HG02623 (cell line): ENCODE measurements around the gene SCUBE2.
A peak's percentile ranks its signal among the peaks of the same experiment; 100 is the strongest.

ENCODE experiments used
- ATAC-seq: cut with Tn5 transposase; IDR thresholded peaks from one replicate; pipeline ENCODE4 v1.9.1; 2021; ENCODE audit warnings: moderate library complexity; ENCODE audit not compliant: unreplicated experiment

SCUBE2 gene

GRCh38 chr11:9076046-9076445 lies 15.4 kb downstream of the SCUBE2 start:
- ATAC-seq, result no peak

GRCh38 chr11:9075556-9075955 lies 15.8 kb downstream of the SCUBE2 start:
- ATAC-seq, result no peak

GRCh38 chr11:9074338-9075029 lies 16.9 kb downstream of the SCUBE2 start:
- no peak for ATAC-seq

GRCh38 chr11:9073466-9074225 lies 17.8 kb downstream of the SCUBE2 start:
- no peak for ATAC-seq

DNA sequence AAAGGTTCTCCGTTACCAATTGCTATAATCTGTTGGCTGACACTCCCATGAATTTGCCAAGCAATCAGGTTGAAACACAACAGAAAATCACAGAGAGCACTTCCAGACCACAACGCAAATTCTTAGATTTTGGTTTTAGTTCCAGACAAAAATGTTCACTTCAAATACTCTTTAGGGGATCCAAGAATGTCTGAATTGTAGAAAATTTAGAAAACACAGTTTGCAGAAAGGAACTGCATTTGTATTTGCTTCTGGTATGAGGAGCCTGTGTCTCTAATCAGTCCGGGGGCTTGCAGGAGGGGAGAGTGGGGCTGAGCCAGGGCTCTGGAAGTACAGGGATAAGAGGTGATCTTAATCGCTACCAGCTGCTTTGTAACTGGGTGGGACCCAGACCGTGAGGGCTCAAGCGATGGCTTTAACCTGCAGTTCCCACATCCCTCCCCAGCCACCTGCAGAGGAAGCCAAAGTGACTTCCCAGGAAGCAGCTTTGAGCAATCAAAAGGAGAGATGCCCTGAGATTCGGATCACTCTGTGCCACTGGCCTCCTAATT lies 18.7 kb downstream of the SCUBE2 start:
- ATAC-seq, result no peak

DNA sequence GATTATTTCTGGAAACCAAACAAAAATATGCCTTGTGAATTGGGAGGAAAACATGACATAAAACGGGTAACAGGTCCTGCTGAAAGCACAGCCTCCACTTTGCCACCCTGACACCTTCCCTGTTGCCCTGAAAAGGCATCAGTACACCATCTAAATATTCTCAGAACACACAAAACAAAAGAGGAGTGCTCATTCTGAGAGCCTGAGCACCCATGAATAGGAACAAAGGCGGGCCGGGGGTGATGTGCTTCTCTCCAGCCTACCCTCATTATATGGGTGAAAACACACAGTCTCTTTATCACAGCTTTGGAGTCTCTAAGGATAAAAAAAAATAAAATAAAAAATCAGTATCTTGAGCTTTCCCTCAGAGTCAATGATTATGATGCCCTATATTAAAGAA lies 19.7 kb downstream of the SCUBE2 start:
- ATAC-seq, result no peak

GRCh38 chr11:9070749-9071491 lies 20.5 kb downstream of the SCUBE2 start:
- ATAC-seq, result no peak

DNA sequence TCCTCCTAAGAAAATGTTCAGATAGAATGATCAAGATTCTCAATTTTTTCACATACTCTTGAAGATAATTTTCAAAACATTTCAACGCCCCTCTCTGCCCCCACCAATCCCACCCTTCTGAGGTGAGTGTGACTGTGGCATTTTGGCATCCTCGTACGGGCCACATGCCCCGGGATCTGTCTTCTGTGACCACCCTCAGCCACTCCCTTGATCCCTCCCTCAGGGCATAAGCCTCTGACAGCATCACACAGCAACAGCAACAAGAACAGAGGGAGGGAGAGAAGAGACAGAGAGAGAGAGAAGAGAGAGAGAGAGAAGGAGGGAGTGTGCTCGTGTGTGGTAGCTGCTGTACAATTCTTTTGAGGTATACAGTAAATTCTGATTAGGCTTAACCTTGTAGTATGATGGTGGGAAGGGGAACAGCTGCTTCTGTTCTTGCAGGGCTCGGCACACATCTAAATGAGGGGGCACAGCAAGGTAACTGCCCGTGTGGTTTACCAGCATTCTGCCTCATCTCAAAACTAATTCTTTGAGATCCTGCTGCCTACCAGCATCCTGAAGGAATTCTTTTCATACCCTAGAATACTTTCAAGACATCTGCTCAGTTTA lies 21.4 kb downstream of the SCUBE2 start:
- ATAC-seq, result no peak

DNA sequence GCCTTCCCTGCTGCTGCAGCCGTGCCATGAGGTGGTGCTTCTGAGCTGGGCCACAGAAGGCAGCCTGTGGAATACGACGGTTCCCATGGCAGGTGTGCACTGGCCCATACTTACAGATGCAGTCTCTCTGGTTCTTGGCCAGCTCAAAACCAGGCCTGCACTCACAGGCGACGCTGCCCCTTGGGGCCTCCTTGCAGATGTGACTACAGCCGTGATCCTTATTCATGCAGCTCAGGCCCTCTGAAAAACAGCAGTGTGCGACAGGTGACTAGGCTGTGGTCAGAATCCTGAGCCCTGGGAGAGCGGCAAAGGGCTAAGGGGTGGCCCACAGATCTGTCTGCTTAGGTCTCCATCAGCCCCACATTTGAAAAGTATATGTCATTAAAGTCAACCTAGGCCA lies 22.1 kb downstream of the SCUBE2 start:
- no peak for ATAC-seq

GRCh38 chr11:9066433-9066925 lies 24.9 kb downstream of the SCUBE2 start:
- ATAC-seq, result no peak

DNA sequence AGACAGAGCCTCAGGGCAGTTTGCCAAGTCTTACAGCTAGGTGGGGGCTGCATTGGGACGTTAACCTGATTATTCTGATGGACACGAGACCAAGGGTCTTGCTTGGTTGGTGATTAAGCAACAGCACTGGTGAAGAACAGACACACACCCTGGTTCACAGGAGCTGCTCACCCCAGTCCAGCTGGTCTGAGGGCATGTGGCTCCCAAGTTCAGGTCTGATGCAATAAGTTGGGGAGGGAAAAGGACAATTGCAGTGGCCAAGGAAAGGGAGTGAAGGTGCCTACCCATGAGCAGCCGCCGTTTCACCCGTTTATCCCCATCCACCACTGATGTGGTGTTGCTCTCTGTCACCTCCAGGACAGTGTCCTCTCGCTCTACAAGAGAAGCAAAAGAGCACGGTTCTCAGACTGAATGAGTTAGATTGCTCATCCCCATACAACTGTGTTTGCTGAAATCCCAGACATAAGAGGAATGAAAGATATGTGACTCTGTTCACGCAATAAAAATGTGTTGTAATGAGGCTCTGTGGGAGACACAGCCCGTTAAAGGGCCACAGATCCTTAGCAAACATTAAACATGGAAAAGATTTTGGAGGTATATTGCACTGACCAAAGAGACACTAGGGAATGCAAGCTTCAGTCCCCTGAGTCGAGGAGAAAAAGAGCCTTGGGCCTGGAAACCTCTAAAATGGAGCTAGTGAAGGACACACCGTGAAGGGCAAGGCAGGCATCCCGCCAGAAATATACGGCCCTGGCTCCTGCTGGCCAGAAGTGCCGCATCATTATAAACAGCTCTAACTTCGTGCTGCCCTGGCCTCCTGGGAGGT lies 25.6 kb downstream of the SCUBE2 start:
- ATAC-seq, result no peak

DNA sequence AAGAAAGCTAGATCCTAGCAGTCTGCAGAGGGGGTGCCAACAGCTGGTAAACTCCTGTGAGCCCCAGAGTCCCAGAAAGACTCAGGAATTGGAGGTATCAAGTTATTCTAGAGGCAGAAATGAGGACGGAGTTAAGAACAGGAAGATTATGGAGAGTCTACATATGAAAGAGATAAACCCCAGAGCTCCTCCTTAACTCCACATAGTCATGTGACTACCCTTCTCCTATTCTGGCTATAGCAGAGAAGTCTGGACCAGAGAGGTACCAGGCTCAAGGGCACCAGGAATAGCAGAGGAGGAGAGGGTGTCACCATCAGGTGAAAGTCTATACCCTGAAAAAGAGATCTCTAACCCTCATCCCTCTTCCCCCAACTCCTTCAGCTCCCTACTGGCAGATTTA lies 29.6 kb downstream of the SCUBE2 start:
- no peak for ATAC-seq

GRCh38 chr11:9060700-9061111 lies 30.7 kb downstream of the SCUBE2 start:
- ATAC-seq, result peak; percentile 96

GRCh38 chr11:9059406-9059805 lies 32.0 kb downstream of the SCUBE2 start:
- ATAC-seq, result no peak

GRCh38 chr11:9057888-9058287 lies 33.5 kb downstream of the SCUBE2 start:
- ATAC-seq, result no peak

- ATAC-seq, result no peak
Measured at GRCh38 chr11:9057007-9057406, 34.4 kb downstream of the SCUBE2 start.

- no peak for ATAC-seq
Measured at GRCh38 chr11:9056467-9056866, 34.9 kb downstream of the SCUBE2 start.

DNA sequence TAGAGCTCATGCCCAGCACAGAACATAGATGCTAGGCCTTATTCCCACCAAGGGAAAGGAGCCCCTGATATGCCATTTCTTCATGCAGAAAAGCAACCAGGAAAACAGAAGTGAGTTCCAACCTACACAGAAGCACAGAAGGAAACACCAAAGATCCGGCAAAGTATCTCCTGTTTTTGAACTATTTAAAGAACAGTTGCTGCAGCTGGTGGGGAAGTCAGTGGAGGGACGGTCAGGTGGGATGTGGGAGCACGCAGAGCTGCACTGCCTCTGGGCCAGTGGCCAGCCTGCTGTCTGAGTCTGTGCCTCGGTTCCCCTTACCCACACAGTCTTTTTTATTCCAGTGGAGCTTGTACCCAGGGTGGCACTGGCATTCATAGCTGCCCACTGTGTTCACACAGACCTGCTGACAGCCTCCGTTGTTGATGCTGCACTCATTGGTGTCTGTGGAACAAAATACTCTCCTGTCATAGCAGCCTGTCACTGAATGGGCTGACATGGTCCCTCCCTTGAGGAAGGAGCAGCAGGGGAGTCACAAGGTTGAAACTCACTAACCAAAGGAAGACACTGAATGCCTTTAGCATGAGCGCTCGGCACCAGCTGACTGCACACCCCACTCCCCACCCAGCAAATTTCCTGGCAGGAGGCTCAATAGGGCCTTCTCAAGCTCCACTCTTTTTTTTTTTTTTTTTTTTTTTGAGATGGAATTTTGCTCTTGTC lies 37.9 kb downstream of the SCUBE2 start:
- no peak for ATAC-seq

DNA sequence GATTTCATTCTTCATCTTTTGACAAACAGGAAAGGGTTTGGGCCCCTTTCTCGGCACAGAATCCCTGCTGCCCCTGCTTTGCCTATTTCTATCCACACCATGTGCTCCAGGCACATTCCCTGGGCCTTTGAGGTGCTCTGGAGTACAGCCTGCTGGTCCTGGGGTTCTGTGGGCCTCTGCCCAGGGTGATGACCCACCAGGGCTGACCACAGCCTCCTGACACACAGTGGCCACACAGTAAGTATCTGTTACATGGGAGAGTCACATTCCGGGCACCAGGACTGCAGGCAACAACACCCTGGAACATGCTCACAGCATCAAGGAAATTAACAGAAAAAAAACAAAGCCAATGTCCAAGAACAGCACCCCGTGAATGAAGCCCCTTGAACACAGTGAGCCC lies 39.1 kb downstream of the SCUBE2 start:
- no peak for ATAC-seq
